B cell (primary cell): ENCODE measurements around the gene PTPRN2.
A peak's percentile ranks its signal among the peaks of the same experiment; 100 is the strongest.

ENCODE experiments used
- CTCF ChIP-seq: fragments of 200-600 bp; IDR thresholded peaks from one replicate; pipeline ENCODE4 v1.8.0; 2022; ENCODE audit warnings: antibody characterized with exemption, mild to moderate bottlenecking
- EZH2 ChIP-seq: IDR thresholded peaks from 2 replicates; pipeline ENCODE4 v1.6.1; 2012; ENCODE audit warnings: borderline replicate concordance, low read depth, mild to moderate bottlenecking, moderate library complexity, low read length; ENCODE audit not compliant: insufficient read depth, poor library complexity, severe bottlenecking

- TF ChIP-seq CTCF, result peak; percentile 67
- no peak for TF ChIP-seq EZH2
These were observed 192.7 kb downstream of the PTPRN2 start for GRCh38 chr7:158394936-158395335.
